IMR-90 (cell line): ENCODE measurements around the gene LAMC3. TPM values are rescaled to one million over a fixed set of nuclear protein-coding genes. Genes with fewer than 3 reads are reported as not detected.

ENCODE experiments used
- ATAC-seq: fragments of 200-7000 bp; cut with Tn5 transposase; 2 replicates; pipeline ENCODE4 v1.9.1; 2020; ENCODE audit warnings: low read depth, mild to moderate bottlenecking, moderate library complexity
- BruUV-seq: library from RNA; stranded (reverse); fragments of 400-500 nt; replicated peaks from 2 replicates; lab custom pipeline; 2021; lab: Mats Ljungman, UMichigan
- CTCF ChIA-PET: fragments of 300-600 bp; formaldehyde crosslinking; extraction: SDS; loops from one replicate; lab custom pipeline; 2021; ENCODE audit warnings: antibody characterized with exemption; lab: Yijun Ruan, JAX
- POLR2A ChIA-PET: fragments of 300-600 bp; sonication (Branson Sonifier 250); formaldehyde crosslinking; loops from one replicate; lab custom pipeline; 2022; ENCODE audit warnings: antibody characterized with exemption; ENCODE audit not compliant: unreplicated experiment; lab: Charles Lee
- DNase-seq: peaks from one replicate; pipeline ENCODE4 v3.0.0; 2013
- H2AFZ ChIP-seq: replicated peaks from 2 replicates; pipeline ENCODE3; 2013; ENCODE audit warnings: low read length, mild to moderate bottlenecking; ENCODE audit not compliant: poor library complexity
- H2AK5ac ChIP-seq: 2 replicates; pipeline ENCODE4 v1.6.1; 2013; ENCODE audit warnings: low read depth, low read length, inconsistent platforms
- H2AK9ac ChIP-seq: replicated peaks from 2 replicates; pipeline ENCODE3; 2013; ENCODE audit warnings: mild to moderate bottlenecking, low read depth, low read length, moderate library complexity; ENCODE audit not compliant: poor library complexity
- H2BK120ac ChIP-seq: 2 replicates; pipeline ENCODE4 v1.6.1; 2013; ENCODE audit warnings: low read depth, low read length, inconsistent platforms
- H2BK15ac ChIP-seq: 3 replicates; pipeline ENCODE4 v1.6.1; 2013; ENCODE audit warnings: low read depth, low read length, inconsistent platforms
- H2BK20ac ChIP-seq: 2 replicates; pipeline ENCODE4 v1.6.1; 2013; ENCODE audit warnings: low read depth, mild to moderate bottlenecking, inconsistent platforms, low read length, moderate library complexity
- H2BK5ac ChIP-seq: 2 replicates; pipeline ENCODE4 v1.6.1; 2013; ENCODE audit warnings: mild to moderate bottlenecking, low read depth, low read length, inconsistent platforms; ENCODE audit not compliant: poor library complexity, severe bottlenecking
- H3K14ac ChIP-seq: replicated peaks from 2 replicates; pipeline ENCODE4 v1.6.1; 2013; ENCODE audit warnings: low read depth, low read length, inconsistent platforms
- H3K18ac ChIP-seq: 2 replicates; pipeline ENCODE4 v1.6.1; 2013; ENCODE audit warnings: low read depth, low read length, control low read depth
- H3K23ac ChIP-seq: 2 replicates; pipeline ENCODE4 v1.6.1; 2013; ENCODE audit warnings: low read depth, low read length, inconsistent platforms
- H3K27ac ChIP-seq: 2 replicates; pipeline ENCODE4 v1.5.1; 2013; ENCODE audit warnings: mild to moderate bottlenecking, control low read depth, low read length; ENCODE audit not compliant: insufficient read depth
- H3K27me3 ChIP-seq: 2 replicates; pipeline ENCODE4 v1.6.1; 2013; ENCODE audit warnings: low read length; ENCODE audit not compliant: control insufficient read depth, insufficient read depth
- H3K36me3 ChIP-seq: 2 replicates; pipeline ENCODE4 v1.6.1; 2013; ENCODE audit warnings: low read length, mixed read lengths; ENCODE audit not compliant: control insufficient read depth, insufficient read depth
- H3K4ac ChIP-seq: 2 replicates; pipeline ENCODE4 v1.6.1; 2013; ENCODE audit warnings: low read depth, low read length, inconsistent platforms
- H3K4me1 ChIP-seq: 2 replicates; pipeline ENCODE4 v1.6.1; 2013; ENCODE audit warnings: low read length, mixed read lengths; ENCODE audit not compliant: control insufficient read depth, insufficient read depth
- H3K4me2 ChIP-seq: 2 replicates; pipeline ENCODE4 v1.6.1; 2013; ENCODE audit warnings: low read depth, mild to moderate bottlenecking, control low read depth, low read length, moderate library complexity
- H3K4me3 ChIP-seq: 2 replicates; pipeline ENCODE4 v1.5.1; 2013; ENCODE audit warnings: low read depth, mild to moderate bottlenecking, control low read depth, low read length, moderate library complexity; ENCODE audit not compliant: insufficient read depth
- H3K56ac ChIP-seq: 2 replicates; pipeline ENCODE4 v1.6.1; 2013; ENCODE audit warnings: low read length, inconsistent platforms; ENCODE audit not compliant: insufficient read depth; ENCODE audit errors: extremely low read depth
- H3K79me1 ChIP-seq, 2 experiments: 2 replicates each; pipeline ENCODE4 v1.6.1; 2013; ENCODE audit warnings: low read length in 2 of 2, inconsistent platforms in 1 of 2, low read depth in 1 of 2
- H3K9ac ChIP-seq: 2 replicates; pipeline ENCODE4 v1.6.1; 2013; ENCODE audit warnings: low read depth, low read length, control low read depth
- H3K9me1 ChIP-seq: 2 replicates; pipeline ENCODE4 v1.6.1; 2013; ENCODE audit warnings: low read length, inconsistent platforms; ENCODE audit not compliant: insufficient read depth
- H3K9me3 ChIP-seq: 2 replicates; pipeline ENCODE4 v1.6.1; 2013; ENCODE audit warnings: low read length; ENCODE audit not compliant: control insufficient read depth, insufficient read depth
- H4K20me1 ChIP-seq: 2 replicates; pipeline ENCODE4 v1.6.1; 2013; ENCODE audit warnings: low read length, inconsistent platforms; ENCODE audit not compliant: insufficient read depth
- H4K5ac ChIP-seq: 2 replicates; pipeline ENCODE4 v1.6.1; 2013; ENCODE audit warnings: mild to moderate bottlenecking, low read depth, low read length, control low read depth
- H4K8ac ChIP-seq, 2 experiments: 2 replicates each; pipeline ENCODE4 v1.6.1; 2013; ENCODE audit warnings: low read depth in 2 of 2, low read length in 2 of 2, control low read depth in 1 of 2, inconsistent platforms in 1 of 2
- H4K91ac ChIP-seq: 2 replicates; pipeline ENCODE4 v1.6.1; 2013; ENCODE audit warnings: low read depth, low read length, inconsistent platforms; ENCODE audit not compliant: insufficient read depth
- BHLHE40 ChIP-seq: fragments of 150-350 bp; IDR thresholded peaks from 2 replicates; pipeline ENCODE4 v1.6.1; 2016; ENCODE audit warnings: mild to moderate bottlenecking, low read depth, low read length
- CEBPB ChIP-seq: IDR thresholded peaks from 2 replicates; pipeline ENCODE4 v1.6.1; 2012; ENCODE audit warnings: low read depth, low read length, improper control_type of control experiment
- CHD1 ChIP-seq: IDR thresholded peaks from 2 replicates; pipeline ENCODE4 v1.6.1; 2012; ENCODE audit warnings: low read depth, low read length, improper control_type of control experiment
- CTCF ChIP-seq: conservative IDR thresholded peaks from 2 replicates; pipeline ENCODE4 v1.5.1; 2012; ENCODE audit warnings: mild to moderate bottlenecking, low read depth, low read length, improper control_type of control experiment
- ELK1 ChIP-seq: fragments of 150-350 bp; IDR thresholded peaks from 2 replicates; pipeline ENCODE4 v1.6.1; 2016; ENCODE audit warnings: low read depth, mild to moderate bottlenecking, low read length, moderate library complexity, borderline replicate concordance
- FOS ChIP-seq: fragments of 150-350 bp; IDR thresholded peaks from 2 replicates; pipeline ENCODE4 v1.6.1; 2016; ENCODE audit warnings: low read depth, low read length
- MAFK ChIP-seq: IDR thresholded peaks from 2 replicates; pipeline ENCODE4 v1.6.1; 2012; ENCODE audit warnings: low read depth, low read length, improper control_type of control experiment
- MAZ ChIP-seq: IDR thresholded peaks from 2 replicates; pipeline ENCODE4 v1.6.1; 2012; ENCODE audit warnings: low read depth, mild to moderate bottlenecking, low read length, improper control_type of control experiment, moderate library complexity, borderline replicate concordance
- MXI1 ChIP-seq: IDR thresholded peaks from 2 replicates; pipeline ENCODE4 v1.6.1; 2012; ENCODE audit warnings: low read depth, mild to moderate bottlenecking, low read length, moderate library complexity, borderline replicate concordance
- NFE2L2 ChIP-seq: fragments of 150-350 bp; IDR thresholded peaks from 2 replicates; pipeline ENCODE4 v1.6.1; 2016; ENCODE audit warnings: low read depth, mild to moderate bottlenecking, low read length
- POLR2A ChIP-seq: IDR thresholded peaks from 2 replicates; pipeline ENCODE4 v1.6.1; 2012; ENCODE audit warnings: mild to moderate bottlenecking, low read depth, low read length
- RAD21 ChIP-seq: IDR thresholded peaks from 2 replicates; pipeline ENCODE4 v1.6.1; 2012; ENCODE audit warnings: low read length, improper control_type of control experiment
- RCOR1 ChIP-seq: IDR thresholded peaks from 2 replicates; pipeline ENCODE4 v1.6.1; 2012; ENCODE audit warnings: mild to moderate bottlenecking, low read length, improper control_type of control experiment; ENCODE audit not compliant: insufficient replicate concordance
- RFX5 ChIP-seq: IDR thresholded peaks from 2 replicates; pipeline ENCODE4 v1.8.0; 2012; ENCODE audit warnings: low read depth, mild to moderate bottlenecking, low read length, moderate library complexity
- SMC3 ChIP-seq: fragments of 150-350 bp; IDR thresholded peaks from 2 replicates; pipeline ENCODE4 v1.6.1; 2016; ENCODE audit warnings: low read depth, mild to moderate bottlenecking, antibody characterized with exemption, low read length, moderate library complexity
- USF2 ChIP-seq: fragments of 150-350 bp; IDR thresholded peaks from 2 replicates; pipeline ENCODE4 v1.6.1; 2017; ENCODE audit warnings: mild to moderate bottlenecking, antibody characterized with exemption, low read length, low read depth
- whole genome bisulfite sequencing, 2 experiments: methylation state at CpG; one replicate each; pipeline versions ENCODE4 v1.1.5 to v1.1.7; 2013; ENCODE audit warnings: missing lambda C conversion rate in 2 of 2; ENCODE audit not compliant: insufficient read length in 1 of 2; ENCODE audit errors: extremely low coverage in 2 of 2; 5-methylcytosine and 5-hydroxymethylcytosine counted together
- dilution Hi-C: fragments of 300-500 bp; cut with HindIII; formaldehyde crosslinking; loops from one replicate; pipeline ENCODE4 v1.14.3; 2018; ENCODE audit warnings: low sequenced_read_pairs; ENCODE audit not compliant: unreplicated experiment
- in situ Hi-C: fragments of 300-500 bp; cut with MboI; formaldehyde crosslinking; loops from 3 replicates; pipeline ENCODE4 v1.14.3; 2019; ENCODE audit warnings: low sequenced_read_pairs, inconsistent platforms, mixed read lengths
- intact Hi-C: fragments of 100-400 bp; cut with micrococcal nuclease; formaldehyde crosslinking; loops from 2 replicates; pipeline ENCODE4 v1.10.0; 2022
- polyA plus RNA-seq, 3 experiments: library from polyadenylated mRNA; depleted of rRNA; stranded (reverse); fragments of >200 nt; gene quantifications; 2 replicates each; pipeline ENCODE4 v1.2.3, GENCODE V29; 2012; ENCODE audit warnings: low replicate concordance in 1 of 3
- total RNA-seq: library from RNA; depleted of rRNA; stranded (reverse); fragments of >200 nt; gene quantifications from 2 replicates; pipeline ENCODE4 v1.2.3, GENCODE V29; 2012

The LAMC3 gene
- total and polyA plus RNA-seq, 2 of the 4 experiments (the other 2 are of a cell fraction), result not detected

GRCh38 chr9:131056781-131057506, 48.0 kb downstream of the LAMC3 start:
- no peaks in the 10 kb centered on the region for H3K79me1 ChIP-seq
- no peak overlapping the region for H2BK120ac ChIP-seq
- no peaks in the 10 kb centered on the region for H4K20me1 ChIP-seq
- ATAC-seq (no peak), DNase-seq (no peak)
- no peak overlapping the region for H3K27ac ChIP-seq
- no peak overlapping the region for H3K23ac ChIP-seq
- H3K9ac ChIP-seq, result no peak overlapping the region
- POLR2A ChIA-PET, result no interaction called here
- peaks cover 17% of the 10 kb centered on the region for H3K27me3 ChIP-seq
- no peak overlapping the region for H4K91ac ChIP-seq
- H2AK5ac ChIP-seq, result no peak overlapping the region
- no peak overlapping the region for H4K8ac ChIP-seq
- no peaks in the 10 kb centered on the region for H3K9me1 ChIP-seq
- H2AFZ ChIP-seq, result no peak overlapping the region
- H2AK9ac ChIP-seq, result no peak overlapping the region
- no peaks in the 10 kb centered on the region for H3K4me1 ChIP-seq
- no peak overlapping the region for H3K4me3 ChIP-seq
- H3K36me3 ChIP-seq, result no peaks in the 10 kb centered on the region
- H3K4me2 ChIP-seq, result no peak overlapping the region
- no peak overlapping the region for H2BK15ac ChIP-seq
- H3K14ac ChIP-seq, result no peak overlapping the region
- in situ Hi-C loops, result no loop called here
- no peaks in the 10 kb centered on the region for H3K9me3 ChIP-seq
- H3K56ac ChIP-seq, result no peak overlapping the region
- CTCF ChIA-PET, result interaction anchor here (0.6 to 2.1 kb wide), 6 partner anchors 8 to 279 kb away, joined by 3 to 8 read pairs (median 4); no protein-coding TSS in a partner anchor
- H3K18ac ChIP-seq, result no peak overlapping the region
- dilution Hi-C loops, result no loop called here
- TF ChIP-seq RFX5 (no peak), BHLHE40 (no peak), RAD21 (no peak), CEBPB (no peak), CHD1 (no peak), USF2 (no peak), POLR2A (no peak), MAFK (no peak), MXI1 (no peak), RCOR1 (no peak), NFE2L2 (no peak), SMC3 (no peak), ELK1 (no peak), FOS (no peak), MAZ (no peak), CTCF (no peak)
- H3K4ac ChIP-seq, result no peak overlapping the region
- H4K5ac ChIP-seq, result no peak overlapping the region
- H2BK5ac ChIP-seq, result no peak overlapping the region
- intact Hi-C loops, result no loop called here
- 71% methylated on average over 2 of the region's 14 CpGs; no CpG with 5 or more reads in 1 of the 2 experiments for WGBS, 2 experiments
- BruUV-seq, result no TSS peak
- no peak overlapping the region for H2BK20ac ChIP-seq
